Left ventricle myocardium inferior (tissue), 1 donor: ENCODE results near the gene IL6ST. TPM values are rescaled to one million over a fixed set of nuclear protein-coding genes. Genes with fewer than 3 reads are reported as not detected.

Source experiments
- DNase-seq: peaks from one replicate; pipeline ENCODE4 v3.0.0-alpha.2; 2020
- H3K27ac ChIP-seq: fragments of 200-600 bp; replicated peaks from 2 replicates; pipeline ENCODE4 v1.8.0; 2021
- H3K27me3 ChIP-seq: fragments of 200-600 bp; 2 replicates; pipeline ENCODE4 v1.8.0; 2021; ENCODE audit warnings: low read depth
- H3K36me3 ChIP-seq: fragments of 200-600 bp; 2 replicates; pipeline ENCODE4 v1.8.0; 2021
- H3K4me1 ChIP-seq: fragments of 200-600 bp; 2 replicates; pipeline ENCODE4 v1.8.0; 2021
- H3K4me3 ChIP-seq: fragments of 200-600 bp; 2 replicates; pipeline ENCODE4 v1.8.0; 2021; ENCODE audit warnings: mild to moderate bottlenecking, moderate library complexity
- H3K9me3 ChIP-seq: fragments of 200-600 bp; replicated peaks from 2 replicates; pipeline ENCODE4 v1.8.0; 2021
- CTCF ChIP-seq: fragments of 200-600 bp; IDR thresholded peaks from 2 replicates; pipeline ENCODE4 v1.8.0; 2021; ENCODE audit warnings: antibody characterized with exemption, mild to moderate bottlenecking, borderline replicate concordance
- intact Hi-C: fragments of 100-400 bp; cut with micrococcal nuclease; formaldehyde crosslinking; loops from one replicate; pipeline ENCODE4 v1.11.0; 2022
- total RNA-seq: library from RNA; stranded (reverse); fragmentation: NEBNext Ultra II Directional; extraction: Animal tissue kit (Norgen Biotek cat#: 25700); gene quantifications from one replicate; pipeline ENCODE4 v1.2.1, GENCODE V29; 2021
- donor health status: DM: no; HTN: yes; CAD: no; lungs with severe emphysema.

IL6ST gene
- total RNA-seq, 1 donor from 2014 or later = 125 TPM

GRCh38 chr5:55926476-55926875, 68.3 kb downstream of the IL6ST start:
- TF ChIP-seq CTCF = no peak
- intact Hi-C loops = no loop called here
- Histone ChIP-seq H3K9me3 (no peaks in the 10 kb centered on the region), H3K36me3 (no peaks in the 10 kb centered on the region), H3K4me3 (no peak overlapping the region), H3K4me1 (peaks cover 6% of the 10 kb centered on the region), H3K27me3 (no peaks in the 10 kb centered on the region), H3K27ac (no peak overlapping the region)
- no peak for DNase-seq

GRCh38 chr5:55925712-55926111, 69.1 kb downstream of the IL6ST start:
- no peaks in the 10 kb centered on the region for H3K9me3 ChIP-seq
- no peak overlapping the region for H3K27ac ChIP-seq
- no peak overlapping the region for H3K4me3 ChIP-seq
- H3K36me3 ChIP-seq = no peaks in the 10 kb centered on the region
- H3K4me1 ChIP-seq = peaks cover 6% of the 10 kb centered on the region
- no peak for DNase-seq
- TF ChIP-seq CTCF = no peak
- intact Hi-C loops = no loop called here
- no peaks in the 10 kb centered on the region for H3K27me3 ChIP-seq

GRCh38 chr5:55925181-55925580, 69.6 kb downstream of the IL6ST start:
- TF ChIP-seq CTCF = no peak

GRCh38 chr5:55924744-55925143, 70.0 kb downstream of the IL6ST start:
- H3K36me3 ChIP-seq = no peaks in the 10 kb centered on the region
- DNase-seq = no peak
- TF ChIP-seq CTCF = no peak
- no peaks in the 10 kb centered on the region for H3K27me3 ChIP-seq
- intact Hi-C loops = no loop called here
- no peak overlapping the region for H3K4me3 ChIP-seq
- peaks cover 6% of the 10 kb centered on the region for H3K4me1 ChIP-seq
- no peaks in the 10 kb centered on the region for H3K9me3 ChIP-seq
- no peak overlapping the region for H3K27ac ChIP-seq

More at GRCh38 chr5:55925181-55925580, 69.6 kb downstream of the IL6ST start:
- H3K9me3 ChIP-seq = no peaks in the 10 kb centered on the region
- no peak for DNase-seq
- no peaks in the 10 kb centered on the region for H3K27me3 ChIP-seq
- H3K4me1 ChIP-seq = peaks cover 6% of the 10 kb centered on the region
- no peak overlapping the region for H3K27ac ChIP-seq
- intact Hi-C loops = no loop called here
- no peak overlapping the region for H3K4me3 ChIP-seq
- no peaks in the 10 kb centered on the region for H3K36me3 ChIP-seq

- H3K36me3 ChIP-seq = no peaks in the 10 kb centered on the region
- H3K4me3 ChIP-seq = peak overlapping the region; percentile 59
- TF ChIP-seq CTCF = no peak
- peaks cover 6% of the 10 kb centered on the region for H3K4me1 ChIP-seq
- H3K9me3 ChIP-seq = no peaks in the 10 kb centered on the region
- no peak overlapping the region for H3K27ac ChIP-seq
- DNase-seq = no peak
- no peaks in the 10 kb centered on the region for H3K27me3 ChIP-seq
- intact Hi-C loops = no loop called here
Observed at GRCh38 chr5:55923865-55924500, 70.8 kb downstream of the IL6ST start.
